Measurements from ENCODE around the gene TUBGCP3.
A peak's percentile ranks its signal among the peaks of the same experiment; 100 is the strongest.

The TUBGCP3 gene

GRCh38 chr13:112450118-112450903, 137.6 kb downstream of the TUBGCP3 start:
- no peak for DNase-seq (ENCODE audit: low read depth, low spot score)
- no peak overlapping the region for H3K4me3 ChIP-seq (ENCODE audit: low read length)

GRCh38 chr13:112449545-112449930, 138.4 kb downstream of the TUBGCP3 start:
- no peak for DNase-seq (ENCODE audit: low read depth, low spot score)
- H3K4me3 ChIP-seq (ENCODE audit: low read length): no peak overlapping the region

DNA sequence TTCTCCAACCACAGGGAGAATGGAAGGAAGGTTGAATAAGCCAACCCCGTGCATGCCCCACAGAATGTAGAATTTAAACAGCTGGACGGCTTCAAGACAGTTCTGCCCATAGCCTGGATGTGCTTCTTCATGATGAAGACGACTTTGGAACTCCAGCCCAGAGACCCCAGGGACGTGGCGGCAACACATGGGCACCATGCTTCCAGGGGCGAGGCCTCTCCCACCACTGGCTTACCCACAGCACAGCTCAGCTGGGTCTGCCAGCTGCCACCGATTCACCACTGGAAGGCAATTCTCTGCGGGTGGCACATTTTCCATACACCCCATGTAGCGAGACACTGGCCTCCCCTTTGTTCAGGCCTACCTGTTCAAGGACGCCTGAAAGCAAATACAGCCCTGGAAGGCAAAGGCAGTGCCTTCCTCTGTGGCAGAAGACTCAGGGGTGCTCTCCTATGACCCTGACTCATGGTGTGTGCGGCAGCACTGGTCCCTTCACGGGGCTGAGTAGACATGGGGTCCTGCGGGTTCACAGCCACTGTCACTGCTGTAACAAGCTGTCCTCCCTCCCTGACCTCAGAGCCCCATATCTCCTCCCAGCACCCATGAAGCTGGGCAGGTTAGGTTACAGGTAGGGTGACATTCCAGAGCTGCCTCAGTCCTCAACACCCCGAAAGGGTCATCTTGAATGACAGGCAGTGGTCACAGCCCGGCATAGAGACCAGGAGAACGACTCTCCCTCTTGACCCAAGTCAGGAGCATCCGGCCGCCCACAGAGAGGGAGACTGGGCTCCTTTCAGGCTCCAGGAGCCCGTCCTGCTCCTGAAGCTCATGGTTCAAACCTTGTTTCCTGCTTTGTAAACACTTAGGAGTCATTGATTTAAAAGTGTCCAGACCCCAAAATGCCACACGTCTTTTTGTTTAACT, 139.1 kb downstream of the TUBGCP3 start:
- no peak overlapping the region for H3K4me3 ChIP-seq (ENCODE audit: low read length)
- DNase-seq (ENCODE audit: low read depth, low spot score): no peak

DNA sequence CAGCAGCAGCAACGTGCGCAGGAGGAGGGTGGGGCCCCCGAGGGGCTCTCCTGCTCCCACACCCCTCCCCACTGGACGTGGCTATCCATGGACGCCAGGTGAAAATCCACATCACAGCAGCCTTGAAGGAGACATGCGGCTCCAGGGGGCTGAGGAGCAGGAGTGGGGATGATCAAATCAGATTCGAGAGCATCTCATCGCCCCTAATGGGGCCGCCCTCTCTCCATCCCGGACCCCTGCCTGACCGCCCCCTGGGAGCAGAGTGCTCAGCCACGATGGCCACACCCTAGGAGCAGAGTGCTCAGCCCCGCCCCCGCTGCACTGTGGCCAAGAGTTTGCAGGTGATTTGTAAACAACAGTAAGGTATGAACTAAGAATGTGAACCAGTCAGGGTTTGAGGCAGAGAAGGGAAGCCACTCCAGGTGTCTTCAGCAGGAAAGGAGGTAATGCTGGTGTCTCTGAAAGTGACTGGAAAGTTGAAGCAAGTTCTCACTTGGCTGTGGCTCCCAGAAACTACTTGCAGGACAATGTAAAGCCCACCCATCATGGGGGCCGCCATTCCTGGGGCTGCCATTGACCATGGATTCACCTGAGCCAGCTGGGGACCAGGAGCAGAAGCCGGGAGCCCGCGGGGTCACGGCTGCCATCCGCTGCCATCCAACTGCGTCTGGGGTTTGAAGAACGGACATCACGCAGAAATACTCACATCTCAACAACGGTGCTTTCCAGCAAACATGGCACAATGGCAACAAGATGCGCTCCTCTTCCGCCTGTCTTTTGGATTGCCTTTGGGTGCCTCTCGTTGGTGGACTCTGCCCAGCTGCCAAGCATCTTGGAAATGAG, 140.0 kb downstream of the TUBGCP3 start:
- no peak for DNase-seq (ENCODE audit: low read depth, low spot score)
- no peak overlapping the region for H3K4me3 ChIP-seq (ENCODE audit: low read length)

GRCh38 chr13:112447306-112447705, 140.6 kb downstream of the TUBGCP3 start:
- no peak for DNase-seq (ENCODE audit: low read depth, low spot score)
- H3K4me3 ChIP-seq (ENCODE audit: low read length): no peak overlapping the region

DNA sequence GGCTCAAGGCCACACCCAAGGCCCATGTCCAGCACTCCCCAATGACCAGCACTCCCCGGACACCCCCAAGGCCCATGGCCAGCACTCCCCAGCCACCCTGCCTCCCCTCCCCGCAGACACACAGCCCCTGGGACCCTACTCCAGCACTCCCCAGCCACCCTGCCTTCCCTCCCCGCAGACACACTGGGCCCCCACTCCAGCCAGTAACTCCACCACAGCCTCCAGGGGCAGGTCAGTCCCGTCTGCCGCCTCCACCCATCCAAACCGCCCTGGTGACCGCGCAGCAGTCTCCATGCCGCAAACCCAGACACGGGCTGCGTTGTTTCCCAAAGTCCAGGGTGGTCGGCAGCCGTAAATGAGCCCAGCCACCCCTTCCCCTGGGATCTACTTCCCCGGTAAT, 141.1 kb downstream of the TUBGCP3 start:
- DNase-seq (ENCODE audit: low read depth, low spot score): no peak
- H3K4me3 ChIP-seq (ENCODE audit: low read length): no peak overlapping the region

- DNase-seq (ENCODE audit: low read depth, low spot score): no peak
- H3K4me3 ChIP-seq (ENCODE audit: low read length): no peak overlapping the region
Measured at GRCh38 chr13:112446347-112446861, 141.5 kb downstream of the TUBGCP3 start.

- DNase-seq (ENCODE audit: low read depth, low spot score): no peak
- no peak overlapping the region for H3K4me3 ChIP-seq (ENCODE audit: low read length)
Measured at GRCh38 chr13:112445411-112446271, 142.3 kb downstream of the TUBGCP3 start.

- no peak overlapping the region for H3K4me3 ChIP-seq (ENCODE audit: low read length)
- DNase-seq (ENCODE audit: low read depth, low spot score): no peak
Measured at GRCh38 chr13:112444416-112445399, 143.2 kb downstream of the TUBGCP3 start.

DNA sequence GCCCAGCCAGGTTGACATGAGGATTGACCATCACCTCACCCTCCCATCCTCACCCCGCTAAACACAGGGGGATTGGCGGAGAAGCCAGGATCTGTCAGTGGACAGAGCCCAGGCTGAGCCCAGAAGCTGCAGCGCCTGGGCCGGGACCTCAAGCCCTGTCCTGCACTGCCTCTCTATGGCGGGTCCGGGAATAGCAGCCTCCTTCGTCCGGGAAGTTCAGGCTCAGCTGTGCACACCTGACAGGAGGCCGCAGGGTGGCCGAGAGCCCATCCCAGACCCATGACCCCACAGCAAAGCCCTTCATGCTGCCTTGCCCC, 144.0 kb downstream of the TUBGCP3 start:
- peak; percentile 20 for DNase-seq (ENCODE audit: low read depth, low spot score)
- H3K4me3 ChIP-seq (ENCODE audit: low read length): no peak overlapping the region

GRCh38 chr13:112443191-112443994, 144.6 kb downstream of the TUBGCP3 start:
- no peak for DNase-seq (ENCODE audit: low read depth, low spot score)
- no peak overlapping the region for H3K4me3 ChIP-seq (ENCODE audit: low read length)

DNA sequence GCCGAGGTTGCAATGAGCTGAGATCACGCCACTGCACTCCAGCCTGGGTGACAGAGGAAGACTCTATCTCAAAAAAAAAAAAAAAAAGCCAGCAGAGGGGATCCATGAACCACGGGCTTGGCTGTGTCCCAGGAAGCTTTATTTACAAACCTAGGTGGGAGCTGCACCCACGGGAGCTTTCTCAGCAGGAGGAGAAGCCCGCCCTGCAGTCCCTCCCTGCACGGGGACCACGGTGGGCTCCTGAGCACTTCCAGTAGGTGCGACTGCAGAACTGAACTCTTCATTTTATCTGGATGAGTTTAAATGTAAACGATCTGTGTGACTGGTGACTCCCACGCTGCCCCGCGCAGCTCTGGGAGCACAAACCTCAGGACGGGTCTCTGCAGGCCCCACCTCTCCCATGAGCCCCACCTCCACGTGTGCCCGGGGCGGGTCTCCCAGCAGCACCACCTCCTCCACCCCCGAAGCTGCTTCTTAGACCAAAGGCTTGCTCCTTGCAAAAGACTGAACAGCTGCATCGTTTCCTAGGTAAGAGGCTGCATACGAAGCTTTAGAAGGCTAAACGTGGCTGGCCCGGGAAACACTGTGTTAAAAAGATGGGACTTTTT, 145.4 kb downstream of the TUBGCP3 start:
- DNase-seq (ENCODE audit: low read depth, low spot score): no peak
- H3K4me3 ChIP-seq (ENCODE audit: low read length): no peak overlapping the region

DNA sequence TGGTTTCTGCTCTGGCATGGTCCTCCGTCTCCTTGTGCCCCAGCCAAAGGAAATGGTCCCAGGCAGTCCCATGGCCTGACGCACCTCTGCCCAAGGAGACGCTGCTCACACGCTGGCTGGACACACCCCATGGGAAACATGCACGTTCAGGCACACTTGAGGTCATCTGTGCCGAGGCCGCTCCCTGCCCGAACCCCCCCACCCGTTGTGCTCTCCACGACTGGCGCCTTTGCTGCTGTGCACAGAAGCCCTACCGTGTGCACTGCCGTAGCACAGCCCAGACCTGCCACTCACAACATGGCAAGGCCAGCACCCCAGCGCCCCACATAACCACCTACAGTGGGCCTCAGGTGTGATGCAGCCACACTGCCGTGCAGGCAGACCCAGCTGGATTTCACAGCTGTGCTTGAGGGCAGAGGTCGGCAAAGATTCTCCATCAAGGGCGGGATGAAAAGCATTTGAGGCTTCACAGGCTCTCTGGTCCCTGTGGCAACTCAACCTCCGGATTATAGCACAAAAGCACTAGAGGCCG, 146.1 kb downstream of the TUBGCP3 start:
- no peak overlapping the region for H3K4me3 ChIP-seq (ENCODE audit: low read length)
- no peak for DNase-seq (ENCODE audit: low read depth, low spot score)

- DNase-seq (ENCODE audit: low read depth, low spot score): no peak
Measured at GRCh38 chr13:112441226-112441625, 146.7 kb downstream of the TUBGCP3 start.

GRCh38 chr13:112438515-112438914, 149.4 kb downstream of the TUBGCP3 start:
- DNase-seq (ENCODE audit: low read depth, low spot score): no peak
- H3K4me3 ChIP-seq (ENCODE audit: low read length): no peak overlapping the region

More at GRCh38 chr13:112441226-112441625, 146.7 kb downstream of the TUBGCP3 start:
- H3K4me3 ChIP-seq (ENCODE audit: low read length): no peak overlapping the region

- H3K4me3 ChIP-seq (ENCODE audit: low read length): no peak overlapping the region
- no peak for DNase-seq (ENCODE audit: low read depth, low spot score)
Measured at GRCh38 chr13:112438094-112438493, 149.9 kb downstream of the TUBGCP3 start.

Measured in Jurkat, Clone E6-1 (cell line).